HCT116 (cell line): ENCODE data around the gene DDX19B. TPM values are rescaled to one million over a fixed set of nuclear protein-coding genes. Genes with fewer than 3 reads are reported as not detected.

ENCODE experiments used
- ATAC-seq: fragments of 200-7000 bp; cut with Tn5 transposase; 2 replicates; pipeline ENCODE4 v1.9.1; 2020; ENCODE audit warnings: mild to moderate bottlenecking, moderate library complexity
- BruUV-seq: library from RNA; stranded (reverse); fragments of 400-500 nt; replicated peaks from 2 replicates; lab custom pipeline; 2021; lab: Mats Ljungman, UMichigan
- CTCF ChIA-PET: fragments of 300-600 bp; sonication (Branson Sonifier 250); formaldehyde crosslinking; loops from one replicate; lab custom pipeline; 2021; ENCODE audit warnings: antibody characterized with exemption; lab: Charles Lee
- POLR2A ChIA-PET: fragments of 300-600, 350-600 bp; sonication (Branson Sonifier 250); formaldehyde crosslinking; loops from one replicate; lab custom pipeline; 2021; ENCODE audit warnings: antibody characterized with exemption; lab: Charles Lee
- RAD21 ChIA-PET, 2 experiments: fragments of 300-600 bp; sonication (Branson Sonifier 250); formaldehyde crosslinking; loops; one replicate each; lab custom pipeline; 2023; ENCODE audit warnings: low total read pairs in 2 of 2; ENCODE audit not compliant: uncharacterized antibody in 2 of 2, unreplicated experiment in 2 of 2, low non-redundant PET in 1 of 2; lab: Charles Lee
- DNase-seq: peaks from one replicate; pipeline ENCODE4 v3.0.0-alpha.2; 2010; ENCODE audit warnings: low read depth, low spot score
- H2AFZ ChIP-seq: fragments of 200-600 bp; shearing (Covaris generic), sonication (generic); 2 replicates; pipeline ENCODE4 v1.6.1; 2017; ENCODE audit warnings: low read depth, mixed run types, mixed read lengths, antibody characterized with exemption, low read length; ENCODE audit not compliant: poor library complexity, severe bottlenecking
- H3K27ac ChIP-seq: 2 replicates; pipeline ENCODE4 v1.5.1; 2012; ENCODE audit warnings: low read depth, low read length
- H3K27me3 ChIP-seq: fragments of 200-600 bp; sonication (generic); 2 replicates; pipeline ENCODE4 v1.6.1; 2016; ENCODE audit warnings: mixed run types, low read length, mixed read lengths; ENCODE audit not compliant: insufficient read depth
- H3K36me3 ChIP-seq, 2 experiments: fragments of 200-500 bp in 1 of 2; fragments of 200-600 bp in 1 of 2; sonication (Bioruptor generic) in 1 of 2; sonication (generic) in 1 of 2; 2 replicates each; pipeline versions ENCODE4 v1.5.1 to v1.6.1; 2014 to 2016; ENCODE audit warnings: low read length in 2 of 2, inconsistent platforms in 1 of 2, mixed read lengths in 1 of 2, mixed run types in 1 of 2; ENCODE audit not compliant: insufficient read depth in 2 of 2, control insufficient read depth in 1 of 2
- H3K4me1 ChIP-seq, 2 experiments: fragments of 200-600 bp in 1 of 2; sonication (generic) in 1 of 2; 2 replicates each; pipeline versions ENCODE4 v1.5.1 to v1.6.1; 2012 to 2017; ENCODE audit warnings: low read length in 2 of 2, inconsistent platforms in 1 of 2, mild to moderate bottlenecking in 1 of 2, mixed read lengths in 1 of 2, mixed run types in 1 of 2, moderate library complexity in 1 of 2; ENCODE audit not compliant: insufficient read depth in 2 of 2, control insufficient read depth in 1 of 2
- H3K4me2 ChIP-seq: fragments of 200-600 bp; sonication (generic); 2 replicates; pipeline ENCODE4 v1.6.1; 2017; ENCODE audit warnings: mixed run types, low read length, mixed read lengths
- H3K4me3 ChIP-seq, 2 experiments: fragments of 200-600 bp in 1 of 2; sonication (generic) in 1 of 2; replicated peaks in 1 of 2; 2 replicates each; pipeline ENCODE4 v1.5.1; 2011 to 2016; ENCODE audit warnings: low read length in 2 of 2, control low read depth in 1 of 2, low read depth in 1 of 2, mild to moderate bottlenecking in 1 of 2, mixed read lengths in 1 of 2, mixed run types in 1 of 2
- H3K79me2 ChIP-seq: fragments of 200-600 bp; sonication (generic); 2 replicates; pipeline ENCODE4 v1.6.1; 2017; ENCODE audit warnings: mild to moderate bottlenecking, mixed run types, low read length, moderate library complexity, mixed read lengths; ENCODE audit not compliant: insufficient read depth
- H3K9ac ChIP-seq: fragments of 200-600 bp; sonication (generic); 2 replicates; pipeline ENCODE4 v1.6.1; 2016; ENCODE audit warnings: low read length, mixed read lengths
- H3K9me2 ChIP-seq: fragments of 200-600 bp; sonication (generic), shearing (Covaris generic); 2 replicates; pipeline ENCODE4 v1.6.1; 2017; ENCODE audit warnings: mixed run types, mild to moderate bottlenecking, moderate library complexity; ENCODE audit not compliant: insufficient read depth
- H3K9me3 ChIP-seq, 2 experiments: fragments of 200-500 bp in 1 of 2; fragments of 200-600 bp in 1 of 2; sonication (Bioruptor generic) in 1 of 2; sonication (generic) in 1 of 2; 2 replicates each; pipeline ENCODE4 v1.6.1; 2014 to 2017; ENCODE audit warnings: low read length in 2 of 2, mixed read lengths in 2 of 2, inconsistent platforms in 1 of 2, low read depth in 1 of 2, mild to moderate bottlenecking in 1 of 2, mixed run types in 1 of 2, moderate library complexity in 1 of 2; ENCODE audit not compliant: control insufficient read depth in 1 of 2, insufficient read depth in 1 of 2
- H4K20me1 ChIP-seq: fragments of 200-600 bp; sonication (generic), shearing (Covaris generic); 2 replicates; pipeline ENCODE4 v1.6.1; 2017; ENCODE audit warnings: mixed run types, mild to moderate bottlenecking, moderate library complexity; ENCODE audit not compliant: insufficient read depth
- CBX3 ChIP-seq: IDR thresholded peaks from 2 replicates; pipeline ENCODE4 v1.6.1; 2012; ENCODE audit warnings: low read depth
- CEBPB ChIP-seq: IDR thresholded peaks from 2 replicates; pipeline ENCODE4 v1.6.1; 2012; ENCODE audit warnings: low read depth
- EGR1 ChIP-seq: IDR thresholded peaks from 2 replicates; pipeline ENCODE4 v1.6.1; 2012; ENCODE audit warnings: low read depth
- ELF1 ChIP-seq: IDR thresholded peaks from 2 replicates; pipeline ENCODE4 v1.6.1; 2012; ENCODE audit warnings: low read depth, borderline replicate concordance
- EZH2phosphoT487 ChIP-seq: fragments of 200-600 bp; IDR thresholded peaks from 2 replicates; pipeline ENCODE4 v1.6.1; 2018; ENCODE audit warnings: antibody characterized with exemption, borderline replicate concordance
- FOSL1 ChIP-seq: IDR thresholded peaks from 2 replicates; pipeline ENCODE4 v1.6.1; 2012; ENCODE audit warnings: low read depth
- POLR2A ChIP-seq: IDR thresholded peaks from 2 replicates; pipeline ENCODE4 v1.7.0; 2011; ENCODE audit warnings: borderline replicate concordance; ENCODE audit not compliant: insufficient read depth, insufficient read length; ENCODE audit errors: extremely low read depth
- POLR2AphosphoS5 ChIP-seq: IDR thresholded peaks from 2 replicates; pipeline ENCODE4 v1.6.1; 2011; ENCODE audit warnings: mild to moderate bottlenecking, low read depth, low read length, moderate library complexity
- SIN3A ChIP-seq: IDR thresholded peaks from 2 replicates; pipeline ENCODE4 v1.6.1; 2012; ENCODE audit warnings: low read depth
- SRF ChIP-seq: IDR thresholded peaks from 2 replicates; pipeline ENCODE4 v1.6.1; 2012; ENCODE audit warnings: low read depth
- intact Hi-C: fragments of 100-400 bp; cut with micrococcal nuclease; formaldehyde crosslinking; loops from 2 replicates; pipeline ENCODE4 v1.10.0; 2022
- total RNA-seq: library from RNA; stranded (reverse); gene quantifications from one replicate; pipeline ENCODE4 v1.2.1, GENCODE V29; 2021; ENCODE audit not compliant: unreplicated experiment
- TF ChIP-seq, protein P1 (sequence below): IDR thresholded peaks from 2 replicates; pipeline ENCODE4 v1.6.1; 2012; ENCODE audit warnings: low read depth
- TF ChIP-seq, protein P2 (sequence below): IDR thresholded peaks from 2 replicates; pipeline ENCODE4 v1.6.1; 2012
- TF ChIP-seq, protein P3 (sequence below): IDR thresholded peaks from 2 replicates; pipeline ENCODE4 v1.6.1; 2012
- TF ChIP-seq, protein P4 (sequence below): IDR thresholded peaks from 2 replicates; pipeline ENCODE4 v1.6.1; 2011; ENCODE audit warnings: mild to moderate bottlenecking, low read length, moderate library complexity; ENCODE audit not compliant: insufficient replicate concordance; ENCODE audit errors: extremely low read depth

Gene DDX19B
- total RNA-seq, 1 experiment from 2014 or later, result 36.6 TPM

DNA sequence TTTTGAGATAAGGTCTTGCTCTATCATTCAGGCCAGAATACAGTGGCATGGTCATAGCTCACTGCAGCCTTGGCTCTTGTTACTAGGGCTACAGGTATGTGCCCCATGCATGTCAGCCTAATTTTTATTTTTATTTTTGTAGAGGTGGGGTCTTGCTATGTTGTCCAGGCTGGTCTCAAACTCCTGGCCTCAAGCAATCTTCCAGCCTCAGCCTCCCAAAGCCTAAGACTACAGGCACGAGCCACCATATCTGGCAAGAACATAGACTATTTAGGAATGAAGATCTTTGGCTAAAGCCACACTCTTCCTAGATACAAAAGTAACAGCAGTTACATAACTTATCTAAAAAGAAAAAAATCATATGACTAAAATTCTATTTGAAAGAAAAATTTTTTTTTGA, 32.1 kb downstream of the DDX19B start:
- no peak overlapping the region for H3K9ac ChIP-seq
- H3K4me3 ChIP-seq, result no peak overlapping the region
- H3K79me2 ChIP-seq, result no peaks in the 10 kb centered on the region
- H3K9me2 ChIP-seq, result no peaks in the 10 kb centered on the region
- CTCF ChIA-PET, result interaction anchor here (0.8 to 1.3 kb wide), 4 partner anchors 12 to 323 kb away, joined by 4 to 7 read pairs (median 5); no protein-coding TSS in a partner anchor
- RAD21 ChIA-PET, result no interaction called here
- no peak overlapping the region for H2AFZ ChIP-seq
- intact Hi-C loops, result no loop called here
- H3K9me3 ChIP-seq, result no peaks in the 10 kb centered on the region
- no peaks in the 10 kb centered on the region for H3K4me1 ChIP-seq
- TF ChIP-seq SRF (no peak), EGR1 (no peak), FOSL1 (no peak), POLR2AphosphoS5 (no peak), POLR2A (no peak), EZH2phosphoT487 (no peak), CBX3 (no peak), ELF1 (no peak), SIN3A (no peak), CEBPB (no peak)
- TF ChIP-seq, protein P1, sequence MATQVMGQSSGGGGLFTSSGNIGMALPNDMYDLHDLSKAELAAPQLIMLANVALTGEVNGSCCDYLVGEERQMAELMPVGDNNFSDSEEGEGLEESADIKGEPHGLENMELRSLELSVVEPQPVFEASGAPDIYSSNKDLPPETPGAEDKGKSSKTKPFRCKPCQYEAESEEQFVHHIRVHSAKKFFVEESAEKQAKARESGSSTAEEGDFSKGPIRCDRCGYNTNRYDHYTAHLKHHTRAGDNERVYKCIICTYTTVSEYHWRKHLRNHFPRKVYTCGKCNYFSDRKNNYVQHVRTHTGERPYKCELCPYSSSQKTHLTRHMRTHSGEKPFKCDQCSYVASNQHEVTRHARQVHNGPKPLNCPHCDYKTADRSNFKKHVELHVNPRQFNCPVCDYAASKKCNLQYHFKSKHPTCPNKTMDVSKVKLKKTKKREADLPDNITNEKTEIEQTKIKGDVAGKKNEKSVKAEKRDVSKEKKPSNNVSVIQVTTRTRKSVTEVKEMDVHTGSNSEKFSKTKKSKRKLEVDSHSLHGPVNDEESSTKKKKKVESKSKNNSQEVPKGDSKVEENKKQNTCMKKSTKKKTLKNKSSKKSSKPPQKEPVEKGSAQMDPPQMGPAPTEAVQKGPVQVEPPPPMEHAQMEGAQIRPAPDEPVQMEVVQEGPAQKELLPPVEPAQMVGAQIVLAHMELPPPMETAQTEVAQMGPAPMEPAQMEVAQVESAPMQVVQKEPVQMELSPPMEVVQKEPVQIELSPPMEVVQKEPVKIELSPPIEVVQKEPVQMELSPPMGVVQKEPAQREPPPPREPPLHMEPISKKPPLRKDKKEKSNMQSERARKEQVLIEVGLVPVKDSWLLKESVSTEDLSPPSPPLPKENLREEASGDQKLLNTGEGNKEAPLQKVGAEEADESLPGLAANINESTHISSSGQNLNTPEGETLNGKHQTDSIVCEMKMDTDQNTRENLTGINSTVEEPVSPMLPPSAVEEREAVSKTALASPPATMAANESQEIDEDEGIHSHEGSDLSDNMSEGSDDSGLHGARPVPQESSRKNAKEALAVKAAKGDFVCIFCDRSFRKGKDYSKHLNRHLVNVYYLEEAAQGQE, result no peak
- TF ChIP-seq, protein P2, sequence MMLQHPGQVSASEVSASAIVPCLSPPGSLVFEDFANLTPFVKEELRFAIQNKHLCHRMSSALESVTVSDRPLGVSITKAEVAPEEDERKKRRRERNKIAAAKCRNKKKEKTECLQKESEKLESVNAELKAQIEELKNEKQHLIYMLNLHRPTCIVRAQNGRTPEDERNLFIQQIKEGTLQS, result no peak
- TF ChIP-seq, protein P3, sequence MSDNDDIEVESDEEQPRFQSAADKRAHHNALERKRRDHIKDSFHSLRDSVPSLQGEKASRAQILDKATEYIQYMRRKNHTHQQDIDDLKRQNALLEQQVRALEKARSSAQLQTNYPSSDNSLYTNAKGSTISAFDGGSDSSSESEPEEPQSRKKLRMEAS, result no peak
- TF ChIP-seq, protein P4, sequence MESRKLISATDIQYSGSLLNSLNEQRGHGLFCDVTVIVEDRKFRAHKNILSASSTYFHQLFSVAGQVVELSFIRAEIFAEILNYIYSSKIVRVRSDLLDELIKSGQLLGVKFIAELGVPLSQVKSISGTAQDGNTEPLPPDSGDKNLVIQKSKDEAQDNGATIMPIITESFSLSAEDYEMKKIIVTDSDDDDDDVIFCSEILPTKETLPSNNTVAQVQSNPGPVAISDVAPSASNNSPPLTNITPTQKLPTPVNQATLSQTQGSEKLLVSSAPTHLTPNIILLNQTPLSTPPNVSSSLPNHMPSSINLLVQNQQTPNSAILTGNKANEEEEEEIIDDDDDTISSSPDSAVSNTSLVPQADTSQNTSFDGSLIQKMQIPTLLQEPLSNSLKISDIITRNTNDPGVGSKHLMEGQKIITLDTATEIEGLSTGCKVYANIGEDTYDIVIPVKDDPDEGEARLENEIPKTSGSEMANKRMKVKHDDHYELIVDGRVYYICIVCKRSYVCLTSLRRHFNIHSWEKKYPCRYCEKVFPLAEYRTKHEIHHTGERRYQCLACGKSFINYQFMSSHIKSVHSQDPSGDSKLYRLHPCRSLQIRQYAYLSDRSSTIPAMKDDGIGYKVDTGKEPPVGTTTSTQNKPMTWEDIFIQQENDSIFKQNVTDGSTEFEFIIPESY, result no peak
- H3K27ac ChIP-seq, result no peak overlapping the region
- DNase-seq (no peak), ATAC-seq (no peak)
- no peaks in the 10 kb centered on the region for H3K27me3 ChIP-seq
- H3K36me3 ChIP-seq, result peaks cover 12 to 23% of the 10 kb centered on the region in 2 experiments
- POLR2A ChIA-PET, result no interaction called here
- H3K4me2 ChIP-seq, result no peak overlapping the region
- no TSS peak for BruUV-seq
- H4K20me1 ChIP-seq, result no peaks in the 10 kb centered on the region
